Transverse colon (tissue), 4 donors: ENCODE measurements around the gene TM2D3.

Source experiments
- CTCF ChIP-seq, 5 experiments: fragments of 200-600 bp in 3 of 5; fragments of 450-650 bp in 2 of 5; sonication (generic) in 3 of 5; IDR thresholded peaks; 1 replicate in 2 of 5; 2 replicates in 3 of 5; pipeline ENCODE4 v1.5.1; 2016 to 2017; ENCODE audit warnings: antibody characterized with exemption in 5 of 5, inconsistent platforms in 3 of 5, mild to moderate bottlenecking in 2 of 5, moderate library complexity in 1 of 5
- POLR2AphosphoS5 ChIP-seq, 3 donors: sonication (generic); formaldehyde crosslinking; IDR thresholded peaks; one replicate each; pipeline ENCODE4 v1.6.1; 2016; ENCODE audit warnings: antibody characterized with exemption in 3 of 3

- TF ChIP-seq CTCF (IDR thresholded peaks at IDR 0.05) (no peak), POLR2AphosphoS5 (IDR thresholded peaks at IDR 0.05) (no peak)
These were observed 10.0 kb upstream of the TM2D3 start for GRCh38 chr15:101662203-101662602.
